HepG2 (cell line): ENCODE measurements around the gene HEXIM1. TPM values are rescaled to one million over a fixed set of nuclear protein-coding genes. Genes with fewer than 3 reads are reported as not detected.

ENCODE experiments used
- ATAD3A ChIP-seq: sonication (generic); formaldehyde crosslinking; IDR thresholded peaks from 2 replicates; pipeline ENCODE4 v1.4.0; 2020; ENCODE audit warnings: missing genetic modification reagents
- BRD4 ChIP-seq: sonication (generic); formaldehyde crosslinking; IDR thresholded peaks from 2 replicates; pipeline ENCODE4 v1.4.0; 2020; ENCODE audit warnings: missing genetic modification reagents
- CENPT ChIP-seq: sonication (generic); formaldehyde crosslinking; IDR thresholded peaks from 2 replicates; pipeline ENCODE4 v1.8.0; 2022; ENCODE audit warnings: low read depth, mild to moderate bottlenecking, moderate library complexity, missing genetic modification reagents
- CENPX ChIP-seq: sonication (generic); formaldehyde crosslinking; IDR thresholded peaks from 2 replicates; pipeline ENCODE4 v1.9.0; 2021; ENCODE audit warnings: mild to moderate bottlenecking, missing genetic modification reagents, moderate library complexity
- DMTF1 ChIP-seq: sonication (generic); formaldehyde crosslinking; IDR thresholded peaks from 2 replicates; pipeline ENCODE4 v1.4.0; 2020; ENCODE audit warnings: mild to moderate bottlenecking, missing genetic modification reagents
- GATAD1 ChIP-seq: IDR thresholded peaks from 2 replicates; pipeline ENCODE4 v1.6.1; 2016; ENCODE audit warnings: missing genetic modification reagents, missing compliant biosample characterization
- HNRNPUL1 ChIP-seq: fragments of 200-400 bp; formaldehyde crosslinking; IDR thresholded peaks from 2 replicates; pipeline ENCODE4 v1.6.1; 2017; ENCODE audit warnings: low read depth, mild to moderate bottlenecking, low read length, moderate library complexity
- KDM6A ChIP-seq: IDR thresholded peaks from 2 replicates; pipeline ENCODE4 v1.6.1; 2016; ENCODE audit warnings: low read depth
- MXD1 ChIP-seq: sonication (generic); formaldehyde crosslinking; IDR thresholded peaks from 2 replicates; pipeline ENCODE4 v1.4.0; 2020; ENCODE audit warnings: mild to moderate bottlenecking, missing genetic modification reagents
- NCOA1 ChIP-seq: sonication (generic); formaldehyde crosslinking; IDR thresholded peaks from 2 replicates; pipeline ENCODE4 v1.9.0; 2021; ENCODE audit warnings: missing genetic modification reagents
- NR2F2 ChIP-seq: IDR thresholded peaks from 2 replicates; pipeline ENCODE4 v1.6.1; 2012; ENCODE audit warnings: low read depth, inconsistent platforms, borderline replicate concordance
- PRDM4 ChIP-seq: sonication (generic); formaldehyde crosslinking; IDR thresholded peaks from 2 replicates; pipeline ENCODE4 v1.9.0; 2021; ENCODE audit warnings: missing genetic modification reagents, borderline replicate concordance
- RXRA ChIP-seq: sonication (generic); formaldehyde crosslinking; IDR thresholded peaks from 2 replicates; pipeline ENCODE4 v1.5.1; 2020; ENCODE audit warnings: missing genetic modification reagents
- SMAD9 ChIP-seq: sonication (generic); formaldehyde crosslinking; IDR thresholded peaks from 2 replicates; pipeline ENCODE4 v1.5.1; 2020; ENCODE audit warnings: mild to moderate bottlenecking, missing genetic modification reagents
- SNAPC5 ChIP-seq: sonication (generic); formaldehyde crosslinking; IDR thresholded peaks from 2 replicates; pipeline ENCODE4 v1.8.1; 2023; ENCODE audit warnings: mild to moderate bottlenecking, missing genetic modification reagents, borderline replicate concordance
- UBTF ChIP-seq: sonication (generic); formaldehyde crosslinking; IDR thresholded peaks from 2 replicates; pipeline ENCODE4 v1.4.0; 2020; ENCODE audit warnings: mild to moderate bottlenecking, missing genetic modification reagents
- ZBTB7B ChIP-seq: sonication (generic); formaldehyde crosslinking; IDR thresholded peaks from 2 replicates; pipeline ENCODE4 v1.4.0; 2020; ENCODE audit warnings: missing genetic modification reagents
- ZNF10 ChIP-seq: sonication (generic); formaldehyde crosslinking; IDR thresholded peaks from 2 replicates; pipeline ENCODE4 v1.4.0; 2020; ENCODE audit warnings: mild to moderate bottlenecking, low read depth, missing genetic modification reagents, borderline replicate concordance
- ZNF451 ChIP-seq: sonication (generic); formaldehyde crosslinking; IDR thresholded peaks from 2 replicates; pipeline ENCODE4 v1.5.0; 2020; ENCODE audit warnings: mild to moderate bottlenecking, missing genetic modification reagents
- ZNF619 ChIP-seq: sonication (generic); formaldehyde crosslinking; IDR thresholded peaks from 2 replicates; pipeline ENCODE4 v1.4.0; 2020; ENCODE audit warnings: mild to moderate bottlenecking, missing genetic modification reagents
- ZNF703 ChIP-seq: sonication (generic); formaldehyde crosslinking; IDR thresholded peaks from 2 replicates; pipeline ENCODE4 v1.5.1; 2020; ENCODE audit warnings: missing genetic modification reagents, mild to moderate bottlenecking, moderate library complexity, borderline replicate concordance
- ZNF713 ChIP-seq: sonication (generic); formaldehyde crosslinking; IDR thresholded peaks from 2 replicates; pipeline ENCODE4 v1.4.0; 2020; ENCODE audit warnings: mild to moderate bottlenecking, missing genetic modification reagents
- polyA plus RNA-seq, 8 experiments: library from polyadenylated mRNA; depleted of rRNA in 3 of 8; stranded (reverse) in 7 of 8; unstranded in 1 of 8; fragments of >200 nt; fragmentation: Illumina TruSeq in 4 of 8; extraction: Trizol in 4 of 8; gene quantifications; 2 replicates each; pipeline versions ENCODE4 v1.2.1 to v1.2.3, GENCODE V29; 2011 to 2016; ENCODE audit warnings: low read depth in 4 of 8, missing spikeins in 1 of 8, mixed read lengths in 1 of 8; ENCODE audit not compliant: insufficient read depth in 1 of 8
- total RNA-seq, 5 experiments: library from RNA; depleted of rRNA; stranded (reverse); fragments of >200 nt; fragmentation: Illumina TruSeq; extraction: Trizol; gene quantifications; 2 replicates each; pipeline ENCODE4 v1.2.3, GENCODE V29; 2016; ENCODE audit warnings: low read depth in 1 of 5

The HEXIM1 gene
- total and polyA plus RNA-seq, 2 of the 13 experiments (the other 11 are each of a cell fraction or from before 2014, with no cell fraction given), result 10.5 to 16.6 TPM

- TF ChIP-seq BRD4 (CRISPR knock-in tag) (peak; percentile 84; the same call in 1 of the 2 replicates), CENPT (CRISPR knock-in tag) (peak; percentile 51; the same call in 1 of the 2 replicates), DMTF1 (CRISPR knock-in tag) (no peak), UBTF (CRISPR knock-in tag) (peak; percentile 93), HNRNPUL1 (no peak), MXD1 (peak; percentile 69; the same call in 1 of the 2 replicates), KDM6A (CRISPR knock-in tag) (no peak), PRDM4 (CRISPR knock-in tag) (no peak), NCOA1 (peak; percentile 77; the same call in 1 of the 2 replicates), ZNF619 (CRISPR knock-in tag) (peak; percentile 70; the same call in 1 of the 2 replicates), RXRA (CRISPR knock-in tag) (peak; percentile 70; the same call in 1 of the 2 replicates), SMAD9 (CRISPR knock-in tag) (no peak), ZNF703 (CRISPR knock-in tag) (no peak), ZNF713 (CRISPR knock-in tag) (no peak), ZNF451 (CRISPR knock-in tag) (peak; percentile 72; the same call in 1 of the 2 replicates), SNAPC5 (no peak), ZNF10 (no peak), CENPX (no peak), ZBTB7B (CRISPR knock-in tag) (peak; percentile 80), ATAD3A (CRISPR knock-in tag) (no peak), GATAD1 (no peak), NR2F2 (no peak)
These were observed 15.5 kb upstream of the HEXIM1 start (continued) for GRCh38 chr17:45132572-45133463.
